ENCODE results near the gene RELL2.

Gene RELL2

GRCh38 chr5:141636106-141636412, 738 bp upstream of the RELL2 start:
- no peak for TF ChIP-seq TEAD4 (IDR thresholded peaks at IDR 0.05)
- TF ChIP-seq USF1 (IDR thresholded peaks at IDR 0.05) = no peak
- TF ChIP-seq REST (IDR thresholded peaks at IDR 0.05; ENCODE audit: low read depth) = no peak
- TF ChIP-seq FOXM1 (IDR thresholded peaks at IDR 0.05; ENCODE audit: borderline replicate concordance, low read depth) = no peak
- no peak for TF ChIP-seq YY1 (IDR thresholded peaks at IDR 0.05; ENCODE audit: low read depth)
- TF ChIP-seq EP300 (IDR thresholded peaks at IDR 0.05; ENCODE audit: borderline replicate concordance) = no peak
- no peak for TF ChIP-seq CREB1 (IDR thresholded peaks at IDR 0.05; ENCODE audit: low read depth)
- TF ChIP-seq EGR1 (IDR thresholded peaks at IDR 0.05) = no peak
- no peak for TF ChIP-seq CEBPB (IDR thresholded peaks at IDR 0.05)
- TF ChIP-seq RAD21 (IDR thresholded peaks at IDR 0.05; ENCODE audit: low read depth) = no peak
- no peak for TF ChIP-seq TCF12 (IDR thresholded peaks at IDR 0.05; ENCODE audit: low read depth)
- no peak for TF ChIP-seq ZBTB7A (IDR thresholded peaks at IDR 0.05; ENCODE audit: low read depth)
- no peak for TF ChIP-seq NFIC (IDR thresholded peaks at IDR 0.05)
- TF ChIP-seq MAX (IDR thresholded peaks at IDR 0.05) = no peak
- no peak for TF ChIP-seq TAF1 (IDR thresholded peaks at IDR 0.05; ENCODE audit: low read depth)

- TF ChIP-seq RAD21 (IDR thresholded peaks at IDR 0.05; ENCODE audit: low read depth) = no peak
- TF ChIP-seq TAF1 (IDR thresholded peaks at IDR 0.05; ENCODE audit: low read depth) = peak; percentile 18
- TF ChIP-seq NFIC (IDR thresholded peaks at IDR 0.05) = no peak
- 0 out of 2 replicates have a peak, but pooled peaks have one; percentile 7 for TF ChIP-seq TCF12 (IDR thresholded peaks at IDR 0.05; ENCODE audit: low read depth)
- TF ChIP-seq ZBTB7A (IDR thresholded peaks at IDR 0.05; ENCODE audit: low read depth) = no peak
- TF ChIP-seq MAX (IDR thresholded peaks at IDR 0.05) = peak; percentile 9
These were observed 448 bp downstream of the RELL2 start for GRCh38 chr5:141637123-141637766.

GRCh38 chr5:141637767-141638419, 1.1 kb downstream of the RELL2 start:
- TF ChIP-seq MAX (IDR thresholded peaks at IDR 0.05) = peak; percentile 50; the same call in 1 of the 2 replicates
- no peak for TF ChIP-seq FOXM1 (IDR thresholded peaks at IDR 0.05; ENCODE audit: borderline replicate concordance, low read depth)
- TF ChIP-seq TEAD4 (IDR thresholded peaks at IDR 0.05) = no peak
- TF ChIP-seq NFIC (IDR thresholded peaks at IDR 0.05) = no peak
- 0 out of 2 replicates have a peak, but pooled peaks have one; percentile 11 for TF ChIP-seq TAF1 (IDR thresholded peaks at IDR 0.05; ENCODE audit: low read depth)
- TF ChIP-seq REST (IDR thresholded peaks at IDR 0.05; ENCODE audit: low read depth) = peak; percentile 89
- peak; percentile 32 for TF ChIP-seq TCF12 (IDR thresholded peaks at IDR 0.05; ENCODE audit: low read depth)
- peak; percentile 56; the same call in 1 of the 2 replicates for TF ChIP-seq ZBTB7A (IDR thresholded peaks at IDR 0.05; ENCODE audit: low read depth)

GRCh38 chr5:141638771-141639170, 2.0 kb downstream of the RELL2 start:
- TF ChIP-seq EGR1 (IDR thresholded peaks at IDR 0.05) (no peak), YY1 (IDR thresholded peaks at IDR 0.05; ENCODE audit: low read depth) (no peak), CEBPB (IDR thresholded peaks at IDR 0.05) (no peak), TCF12 (IDR thresholded peaks at IDR 0.05; ENCODE audit: low read depth) (no peak), CREB1 (IDR thresholded peaks at IDR 0.05; ENCODE audit: low read depth) (no peak), ZBTB7A (IDR thresholded peaks at IDR 0.05; ENCODE audit: low read depth) (no peak), USF1 (IDR thresholded peaks at IDR 0.05) (no peak), REST (IDR thresholded peaks at IDR 0.05; ENCODE audit: low read depth) (no peak)
